CD14-positive monocyte (primary cell): ENCODE data around the gene HLCS. TPM values are rescaled to one million over a fixed set of nuclear protein-coding genes. Genes with fewer than 3 reads are reported as not detected.

ENCODE experiments used
- DNase-seq, 3 donors: peaks; one replicate each; pipeline ENCODE4 v3.0.0-alpha.2; 2011 to 2022
- H2AFZ ChIP-seq: 2 replicates; pipeline ENCODE4 v1.6.0; 2012; ENCODE audit warnings: mild to moderate bottlenecking, low read depth, low read length, inconsistent platforms; ENCODE audit not compliant: insufficient read depth, poor library complexity, severe bottlenecking
- H3K27ac ChIP-seq, 2 donors: 1 replicate in 1 of 2; 2 replicates in 1 of 2; pipeline ENCODE4 v1.5.1; 2012 to 2013; ENCODE audit warnings: low read length in 2 of 2, control low read depth in 1 of 2, inconsistent platforms in 1 of 2, low read depth in 1 of 2, mild to moderate bottlenecking in 1 of 2
- H3K27me3 ChIP-seq, 2 donors: one replicate each; pipeline versions ENCODE4 v1.6.0 to v1.6.1; 2011 to 2013; ENCODE audit warnings: low read length in 2 of 2; ENCODE audit not compliant: control insufficient read depth in 2 of 2, insufficient read depth in 2 of 2
- H3K36me3 ChIP-seq, 2 donors: replicated peaks in 1 of 2; 1 replicate in 1 of 2; 2 replicates in 1 of 2; pipeline versions ENCODE4 v1.5.1 to v1.6.1; 2012 to 2013; ENCODE audit warnings: low read length in 2 of 2, control low read depth in 1 of 2, inconsistent platforms in 1 of 2, mild to moderate bottlenecking in 1 of 2; ENCODE audit not compliant: insufficient read depth in 2 of 2, control insufficient read depth in 1 of 2
- H3K4me1 ChIP-seq, 2 donors: 1 replicate in 1 of 2; 2 replicates in 1 of 2; pipeline versions ENCODE4 v1.5.1 to v1.6.1; 2012 to 2013; ENCODE audit warnings: low read length in 2 of 2, control low read depth in 1 of 2, inconsistent platforms in 1 of 2, mild to moderate bottlenecking in 1 of 2, moderate library complexity in 1 of 2; ENCODE audit not compliant: insufficient read depth in 2 of 2, control insufficient read depth in 1 of 2
- H3K4me2 ChIP-seq: replicated peaks from 2 replicates; pipeline ENCODE3; 2012; ENCODE audit warnings: low read length, moderate library complexity, mild to moderate bottlenecking; ENCODE audit not compliant: poor library complexity, severe bottlenecking; ENCODE audit errors: extremely low read depth
- H3K4me3 ChIP-seq, 3 experiments: fragments of 200-600 bp in 1 of 3; sonication (generic) in 1 of 3; replicated peaks in 1 of 3; 1 replicate in 2 of 3; 2 replicates in 1 of 3; pipeline ENCODE4 v1.5.1; 2011 to 2013; ENCODE audit warnings: low read length in 3 of 3, mild to moderate bottlenecking in 3 of 3, control low read depth in 2 of 3, low read depth in 2 of 3, inconsistent platforms in 1 of 3, moderate library complexity in 1 of 3
- H3K79me2 ChIP-seq: 2 replicates; pipeline ENCODE4 v1.6.0; 2012; ENCODE audit warnings: mild to moderate bottlenecking, control low read depth, inconsistent platforms, low read length, moderate library complexity; ENCODE audit not compliant: insufficient read depth
- H3K9ac ChIP-seq: 2 replicates; pipeline ENCODE4 v1.6.0; 2017; ENCODE audit warnings: low read length, mild to moderate bottlenecking; ENCODE audit not compliant: insufficient read depth, poor library complexity, severe bottlenecking
- H3K9me3 ChIP-seq, 2 donors: replicated peaks in 1 of 2; 1 replicate in 1 of 2; 2 replicates in 1 of 2; pipeline versions ENCODE4 v1.5.1 to v1.6.1; 2012 to 2013; ENCODE audit warnings: low read length in 2 of 2, control low read depth in 1 of 2; ENCODE audit not compliant: control insufficient read depth in 1 of 2, insufficient read depth in 1 of 2
- H4K20me1 ChIP-seq: 2 replicates; pipeline ENCODE4 v1.6.0; 2012; ENCODE audit warnings: mild to moderate bottlenecking, low read length, control low read depth, moderate library complexity; ENCODE audit not compliant: insufficient read depth
- H3K27ac Mint-ChIP-seq, 7 donors: one replicate each; pipeline ENCODE4 v1.8.0; 2020; ENCODE audit warnings: mild to moderate bottlenecking in 7 of 7, mixed read lengths in 7 of 7, moderate library complexity in 6 of 7, inconsistent platforms in 2 of 7
- H3K27me3 Mint-ChIP-seq, 3 donors: one replicate each; pipeline ENCODE4 v1.8.0; 2021 to 2022; ENCODE audit warnings: low read depth in 3 of 3, mild to moderate bottlenecking in 3 of 3, mixed read lengths in 3 of 3, moderate library complexity in 3 of 3, inconsistent platforms in 1 of 3
- H3K36me3 Mint-ChIP-seq, 2 donors: one replicate each; pipeline ENCODE4 v1.8.0; 2020; ENCODE audit warnings: mixed read lengths in 2 of 2, inconsistent platforms in 1 of 2, mild to moderate bottlenecking in 1 of 2
- H3K4me1 Mint-ChIP-seq: one replicate; pipeline ENCODE4 v1.8.0; 2020; ENCODE audit warnings: mild to moderate bottlenecking, mixed read lengths
- H3K4me3 Mint-ChIP-seq, 2 donors: one replicate each; pipeline ENCODE4 v1.8.0; 2020; ENCODE audit warnings: mild to moderate bottlenecking in 2 of 2, mixed read lengths in 2 of 2, moderate library complexity in 1 of 2
- H3K9me3 Mint-ChIP-seq, 7 donors: one replicate each; pipeline ENCODE4 v1.8.0; 2020 to 2022; ENCODE audit warnings: mixed read lengths in 7 of 7, mild to moderate bottlenecking in 6 of 7, moderate library complexity in 6 of 7, inconsistent platforms in 2 of 7
- WGBS: methylation state at CpG from one replicate; pipeline ENCODE4 v1.1.5; 2013; ENCODE audit warnings: missing lambda C conversion rate; ENCODE audit not compliant: insufficient coverage; 5-methylcytosine and 5-hydroxymethylcytosine counted together
- intact Hi-C, 2 donors: fragments of 100-400 bp; cut with micrococcal nuclease; formaldehyde crosslinking; loops; one replicate each; pipeline versions ENCODE4 v1.15.0 to v1.15.1; 2023
- polyA plus RNA-seq, 3 donors: library from polyadenylated mRNA; depleted of rRNA in 1 of 3; unstranded in 2 of 3; stranded (reverse) in 1 of 3; fragments of 300-500 nt in 2 of 3; fragments of >200 nt in 1 of 3; fragmentation: Illumina TruSeq in 2 of 3; gene quantifications; 1 replicate in 2 of 3; 2 replicates in 1 of 3; pipeline ENCODE4 v1.2.3, GENCODE V29; 2012 to 2021
- TF ChIP-seq, protein P1 (sequence below): fragments of 200-600 bp; IDR thresholded peaks from one replicate; pipeline ENCODE4 v1.8.0; 2022; ENCODE audit warnings: antibody characterized with exemption, mild to moderate bottlenecking

HLCS gene
- polyA plus RNA-seq, 3 donors = 2.1 to 3.1 (median 2.2) TPM

DNA sequence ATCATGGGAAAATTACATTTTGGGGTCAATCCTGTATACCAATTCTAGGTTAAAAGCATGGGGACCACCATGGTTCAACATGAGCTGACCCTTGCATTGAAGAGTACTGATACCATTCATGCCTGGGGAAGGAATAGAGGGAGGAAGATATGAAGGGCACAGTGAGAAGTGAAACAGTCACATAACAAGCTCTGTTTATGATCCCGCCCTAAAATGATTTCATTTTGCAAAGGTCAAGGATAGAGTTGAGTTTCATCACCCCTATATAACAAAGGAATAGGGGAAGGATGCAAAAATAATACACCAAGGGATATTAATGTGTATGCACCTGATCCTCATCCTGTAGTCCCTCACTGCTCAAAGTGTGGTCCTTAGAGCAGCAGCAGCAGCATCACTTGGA is 2.5 kb upstream of the HLCS start:
- H3K27ac Mint-ChIP-seq = no peak overlapping the region
- WGBS = no CpG with 5 or more reads among the region's 1 CpG
- DNase-seq = no peak
- Histone ChIP-seq H3K79me2 (no peaks in the 10 kb centered on the region), H3K27ac (no peak overlapping the region), H3K4me2 (no peak overlapping the region), H3K9ac (no peak overlapping the region), H3K36me3 (no peaks in the 10 kb centered on the region), H3K4me3 (no peak overlapping the region), H3K4me1 (peaks cover 11 to 12% of the 10 kb centered on the region in 2 donors), H4K20me1 (no peaks in the 10 kb centered on the region), H3K27me3 (peaks cover 0 to 14% of the 10 kb centered on the region in 2 donors), H3K9me3 (no peaks in the 10 kb centered on the region), H2AFZ (no peak overlapping the region)
- peaks cover 11 to 19% (median 15%) of the 10 kb centered on the region in 3 donors for H3K27me3 Mint-ChIP-seq
- intact Hi-C loops = no loop called here
- TF ChIP-seq, protein P1, sequence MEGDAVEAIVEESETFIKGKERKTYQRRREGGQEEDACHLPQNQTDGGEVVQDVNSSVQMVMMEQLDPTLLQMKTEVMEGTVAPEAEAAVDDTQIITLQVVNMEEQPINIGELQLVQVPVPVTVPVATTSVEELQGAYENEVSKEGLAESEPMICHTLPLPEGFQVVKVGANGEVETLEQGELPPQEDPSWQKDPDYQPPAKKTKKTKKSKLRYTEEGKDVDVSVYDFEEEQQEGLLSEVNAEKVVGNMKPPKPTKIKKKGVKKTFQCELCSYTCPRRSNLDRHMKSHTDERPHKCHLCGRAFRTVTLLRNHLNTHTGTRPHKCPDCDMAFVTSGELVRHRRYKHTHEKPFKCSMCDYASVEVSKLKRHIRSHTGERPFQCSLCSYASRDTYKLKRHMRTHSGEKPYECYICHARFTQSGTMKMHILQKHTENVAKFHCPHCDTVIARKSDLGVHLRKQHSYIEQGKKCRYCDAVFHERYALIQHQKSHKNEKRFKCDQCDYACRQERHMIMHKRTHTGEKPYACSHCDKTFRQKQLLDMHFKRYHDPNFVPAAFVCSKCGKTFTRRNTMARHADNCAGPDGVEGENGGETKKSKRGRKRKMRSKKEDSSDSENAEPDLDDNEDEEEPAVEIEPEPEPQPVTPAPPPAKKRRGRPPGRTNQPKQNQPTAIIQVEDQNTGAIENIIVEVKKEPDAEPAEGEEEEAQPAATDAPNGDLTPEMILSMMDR = no peak
- H3K4me1 Mint-ChIP-seq = peaks cover 22% of the 10 kb centered on the region
- no peak overlapping the region for H3K4me3 Mint-ChIP-seq
- peaks cover 0 to 1% of the 10 kb centered on the region in 2 donors for H3K36me3 Mint-ChIP-seq
- peaks cover 0 to 10% (median 0%) of the 10 kb centered on the region in 7 donors for H3K9me3 Mint-ChIP-seq

DNA sequence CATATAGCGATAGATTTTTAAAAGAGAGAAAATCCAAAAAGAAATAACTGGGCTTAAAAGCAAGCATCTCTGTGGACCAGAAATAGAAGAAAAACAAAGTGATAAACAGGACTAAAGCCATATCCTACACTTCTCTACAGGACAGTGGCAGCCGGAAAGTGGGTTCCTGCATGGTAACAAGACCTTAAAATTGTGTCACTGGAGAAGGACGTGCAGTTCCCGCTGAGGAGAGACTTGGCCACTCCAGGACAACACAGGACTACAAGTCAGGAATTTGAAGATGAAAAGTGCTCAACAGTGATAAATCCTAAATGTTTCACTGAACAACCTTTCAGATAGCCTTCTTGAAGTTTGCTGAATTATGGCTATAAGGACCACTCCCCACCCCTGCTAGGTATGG is 1.9 kb upstream of the HLCS start:
- H3K36me3 ChIP-seq = no peaks in the 10 kb centered on the region
- H3K4me1 ChIP-seq = peaks cover 11 to 12% of the 10 kb centered on the region in 2 donors
- Mint-ChIP-seq H3K27me3 (peaks cover 8 to 19% (median 15%) of the 10 kb centered on the region in 3 donors), H3K9me3 (peaks cover 0 to 10% (median 0%) of the 10 kb centered on the region in 7 donors), H3K27ac (no peak overlapping the region), H3K4me3 (no peak overlapping the region), H3K36me3 (peaks cover 0 to 1% of the 10 kb centered on the region in 2 donors), H3K4me1 (peaks cover 22% of the 10 kb centered on the region)
- H4K20me1 ChIP-seq = no peaks in the 10 kb centered on the region
- H3K27me3 ChIP-seq = peaks cover 0 to 14% of the 10 kb centered on the region in 2 donors
- H3K9ac ChIP-seq = no peak overlapping the region
- intact Hi-C loops = no loop called here
- TF ChIP-seq, protein P1 = no peak
- no peaks in the 10 kb centered on the region for H3K9me3 ChIP-seq
- WGBS = 100% methylated on average over 2 of the region's 4 CpGs
- no peak overlapping the region for H3K27ac ChIP-seq
- DNase-seq = no peak
- no peak overlapping the region for H3K4me3 ChIP-seq
- H3K79me2 ChIP-seq = no peaks in the 10 kb centered on the region
- H3K4me2 ChIP-seq = no peak overlapping the region
- no peak overlapping the region for H2AFZ ChIP-seq
